Suppressor macrophage treated with lipopolysaccharide for 4 hours (primary cell): Measurements from ENCODE around the gene LRCH3.
"Not testable (repeated sequence)": the region's sequence is repeated elsewhere in the genome, so short reads cannot be mapped to it uniquely, and the experiment has no call there.

Source experiments
- DNase-seq: peaks from one replicate; pipeline ENCODE4 v3.0.0-alpha.2; 2020

LRCH3 gene

GRCh38 chr3:197888511-197888910, 97.5 kb downstream of the LRCH3 start:
- DNase-seq, result no peak

GRCh38 chr3:197889204-197889930, 98.3 kb downstream of the LRCH3 start:
- DNase-seq, result no peak

- DNase-seq, result no peak
Observed at GRCh38 chr3:197890693-197891092, 99.6 kb downstream of the LRCH3 start.

- no peak for DNase-seq
Observed at GRCh38 chr3:197892162-197892561, 101.1 kb downstream of the LRCH3 start.

- DNase-seq, result no peak
Observed at GRCh38 chr3:197896421-197896820, 105.4 kb downstream of the LRCH3 start.

- no peak for DNase-seq
Observed at GRCh38 chr3:197899833-197900478, 108.9 kb downstream of the LRCH3 start.

GRCh38 chr3:197901626-197902025, 110.6 kb downstream of the LRCH3 start:
- no peak for DNase-seq

GRCh38 chr3:197906023-197906849, 115.2 kb downstream of the LRCH3 start:
- DNase-seq, result peak; percentile 88

- no peak for DNase-seq
Observed at GRCh38 chr3:197906850-197907187, 115.8 kb downstream of the LRCH3 start.

GRCh38 chr3:197907196-197907595, 116.1 kb downstream of the LRCH3 start:
- DNase-seq, result no peak

GRCh38 chr3:197908550-197908949, 117.5 kb downstream of the LRCH3 start:
- DNase-seq, result not testable (repeated sequence)

GRCh38 chr3:197908957-197909701, 118.1 kb downstream of the LRCH3 start:
- no peak for DNase-seq

GRCh38 chr3:197912741-197913476, 121.9 kb downstream of the LRCH3 start:
- no peak for DNase-seq

GRCh38 chr3:197913641-197914380, 122.8 kb downstream of the LRCH3 start:
- no peak for DNase-seq

GRCh38 chr3:197921429-197922275, 130.6 kb downstream of the LRCH3 start:
- DNase-seq, result not testable (repeated sequence)

GRCh38 chr3:197926418-197926817, 135.4 kb downstream of the LRCH3 start:
- DNase-seq, result no peak

GRCh38 chr3:197927578-197927977, 136.5 kb downstream of the LRCH3 start:
- not testable (repeated sequence) for DNase-seq

GRCh38 chr3:197936819-197937384, 145.8 kb downstream of the LRCH3 start:
- no peak for DNase-seq
